ENCODE data around the gene OAS2. TPM values are rescaled to one million over a fixed set of nuclear protein-coding genes. Genes with fewer than 3 reads are reported as not detected.
"Not testable (repeated sequence)": the region's sequence is repeated elsewhere in the genome, so short reads cannot be mapped to it uniquely, and the experiment has no call there.

OAS2 gene
- total RNA-seq, 1 donor from 2014 or later = 111 TPM

- no peak overlapping the region for H3K27ac Mint-ChIP-seq
- DNase-seq = no peak
- H3K9me3 Mint-ChIP-seq = peaks cover 3% of the 10 kb centered on the region
- H3K27me3 Mint-ChIP-seq = no peaks in the 10 kb centered on the region
- no peak overlapping the region for H3K4me3 Mint-ChIP-seq
- peaks cover 44% of the 10 kb centered on the region for H3K4me1 Mint-ChIP-seq
- peaks cover 54% of the 10 kb centered on the region for H3K36me3 Mint-ChIP-seq (ENCODE audit: low read depth)
- intact Hi-C loops (cut with micrococcal nuclease) = no loop called here
Observed at GRCh38 chr12:112942572-112942971, 35.7 kb upstream of the OAS2 start.

- H3K27ac Mint-ChIP-seq = peak overlapping the region; percentile 39
Observed at GRCh38 chr12:112944024-112944690, 34.2 kb upstream of the OAS2 start.

GRCh38 chr12:112945515-112945914 lies 32.8 kb upstream of the OAS2 start:
- Mint-ChIP-seq H3K36me3 (ENCODE audit: low read depth) (peaks cover 64% of the 10 kb centered on the region), H3K9me3 (peaks cover 3% of the 10 kb centered on the region), H3K27ac (no peak overlapping the region), H3K4me1 (peaks cover 23% of the 10 kb centered on the region), H3K4me3 (no peak overlapping the region), H3K27me3 (no peaks in the 10 kb centered on the region)
- no peak for DNase-seq
- intact Hi-C loops (cut with micrococcal nuclease) = no loop called here

More at GRCh38 chr12:112944024-112944690, 34.2 kb upstream of the OAS2 start:
- intact Hi-C loops (cut with micrococcal nuclease) = no loop called here
- Mint-ChIP-seq H3K4me1 (peaks cover 36% of the 10 kb centered on the region), H3K4me3 (no peak overlapping the region), H3K36me3 (ENCODE audit: low read depth) (peaks cover 62% of the 10 kb centered on the region), H3K27me3 (no peaks in the 10 kb centered on the region), H3K9me3 (peaks cover 3% of the 10 kb centered on the region)
- no peak for DNase-seq

- no peak for DNase-seq
- Mint-ChIP-seq H3K27me3 (no peaks in the 10 kb centered on the region), H3K4me3 (no peak overlapping the region), H3K9me3 (peaks cover 3% of the 10 kb centered on the region), H3K27ac (no peak overlapping the region), H3K4me1 (peaks cover 18% of the 10 kb centered on the region), H3K36me3 (ENCODE audit: low read depth) (peaks cover 65% of the 10 kb centered on the region)
- intact Hi-C loops (cut with micrococcal nuclease) = no loop called here
Observed at GRCh38 chr12:112946236-112947000, 31.9 kb upstream of the OAS2 start.

- intact Hi-C loops (cut with micrococcal nuclease) = no loop called here
- Mint-ChIP-seq H3K4me1 (peaks cover 10% of the 10 kb centered on the region), H3K9me3 (peaks cover 3% of the 10 kb centered on the region), H3K27me3 (no peaks in the 10 kb centered on the region), H3K36me3 (ENCODE audit: low read depth) (peaks cover 66% of the 10 kb centered on the region), H3K27ac (no peak overlapping the region), H3K4me3 (no peak overlapping the region)
- no peak for DNase-seq
Observed at GRCh38 chr12:112947314-112947713, 31.0 kb upstream of the OAS2 start.

- Mint-ChIP-seq H3K9me3 (peaks cover 3% of the 10 kb centered on the region), H3K27me3 (no peaks in the 10 kb centered on the region), H3K27ac (no peak overlapping the region), H3K4me3 (no peak overlapping the region), H3K4me1 (peaks cover 10% of the 10 kb centered on the region), H3K36me3 (ENCODE audit: low read depth) (peaks cover 69% of the 10 kb centered on the region)
- intact Hi-C loops (cut with micrococcal nuclease) = no loop called here
- DNase-seq = no peak
Observed at GRCh38 chr12:112947761-112948160, 30.6 kb upstream of the OAS2 start.

GRCh38 chr12:112948806-112949205 lies 29.5 kb upstream of the OAS2 start:
- peaks cover 11% of the 10 kb centered on the region for H3K4me1 Mint-ChIP-seq
- intact Hi-C loops (cut with micrococcal nuclease) = no loop called here
- peaks cover 72% of the 10 kb centered on the region for H3K36me3 Mint-ChIP-seq (ENCODE audit: low read depth)
- H3K9me3 Mint-ChIP-seq = peaks cover 6% of the 10 kb centered on the region
- H3K27me3 Mint-ChIP-seq = no peaks in the 10 kb centered on the region
- DNase-seq = no peak
- no peak overlapping the region for H3K4me3 Mint-ChIP-seq
- no peak overlapping the region for H3K27ac Mint-ChIP-seq

- Mint-ChIP-seq H3K36me3 (ENCODE audit: low read depth) (peaks cover 73% of the 10 kb centered on the region), H3K4me3 (no peak overlapping the region), H3K4me1 (peaks cover 13% of the 10 kb centered on the region), H3K27me3 (no peaks in the 10 kb centered on the region), H3K27ac (no peak overlapping the region), H3K9me3 (peaks cover 6% of the 10 kb centered on the region)
- intact Hi-C loops (cut with micrococcal nuclease) = no loop called here
- no peak for DNase-seq
Observed at GRCh38 chr12:112950701-112951100, 27.6 kb upstream of the OAS2 start.

GRCh38 chr12:112957125-112957524 lies 21.2 kb upstream of the OAS2 start:
- peak overlapping the region; percentile 38 for H3K27ac Mint-ChIP-seq
- H3K9me3 Mint-ChIP-seq; DNase-seq; H3K4me3 Mint-ChIP-seq; H3K27me3 Mint-ChIP-seq; intact Hi-C loops (cut with micrococcal nuclease): not testable (repeated sequence)
- peaks cover 92% of the 10 kb centered on the region for H3K36me3 Mint-ChIP-seq (ENCODE audit: low read depth)
- peaks cover 45% of the 10 kb centered on the region for H3K4me1 Mint-ChIP-seq

GRCh38 chr12:112961074-112961473 lies 17.2 kb upstream of the OAS2 start:
- Mint-ChIP-seq H3K36me3 (ENCODE audit: low read depth) (peaks cover 86% of the 10 kb centered on the region), H3K27ac (peak overlapping the region; percentile 35), H3K4me3 (no peak overlapping the region), H3K4me1 (peaks cover 32% of the 10 kb centered on the region), H3K27me3 (no peaks in the 10 kb centered on the region), H3K9me3 (no peaks in the 10 kb centered on the region)
- intact Hi-C loops (cut with micrococcal nuclease) = no loop called here
- peak; percentile 72 for DNase-seq

GRCh38 chr12:112961536-112961935 lies 16.8 kb upstream of the OAS2 start:
- intact Hi-C loops (cut with micrococcal nuclease) = no loop called here
- Mint-ChIP-seq H3K36me3 (ENCODE audit: low read depth) (peaks cover 86% of the 10 kb centered on the region), H3K4me1 (peaks cover 27% of the 10 kb centered on the region), H3K27ac (peak overlapping the region; percentile 19), H3K9me3 (no peaks in the 10 kb centered on the region), H3K4me3 (no peak overlapping the region), H3K27me3 (no peaks in the 10 kb centered on the region)
- no peak for DNase-seq

GRCh38 chr12:112962561-112962960 lies 15.8 kb upstream of the OAS2 start:
- no peak overlapping the region for H3K27ac Mint-ChIP-seq

GRCh38 chr12:112963227-112963861 lies 15.0 kb upstream of the OAS2 start:
- Mint-ChIP-seq H3K4me3 (no peak overlapping the region), H3K36me3 (ENCODE audit: low read depth) (peaks cover 83% of the 10 kb centered on the region), H3K4me1 (peaks cover 17% of the 10 kb centered on the region), H3K27ac (no peak overlapping the region), H3K27me3 (no peaks in the 10 kb centered on the region), H3K9me3 (no peaks in the 10 kb centered on the region)
- intact Hi-C loops (cut with micrococcal nuclease) = no loop called here
- DNase-seq = no peak

More at GRCh38 chr12:112962561-112962960, 15.8 kb upstream of the OAS2 start:
- intact Hi-C loops (cut with micrococcal nuclease) = no loop called here
- H3K4me1 Mint-ChIP-seq = peaks cover 22% of the 10 kb centered on the region
- H3K27me3 Mint-ChIP-seq = no peaks in the 10 kb centered on the region
- H3K4me3 Mint-ChIP-seq = no peak overlapping the region
- H3K9me3 Mint-ChIP-seq = no peaks in the 10 kb centered on the region
- no peak for DNase-seq
- peaks cover 84% of the 10 kb centered on the region for H3K36me3 Mint-ChIP-seq (ENCODE audit: low read depth)

- DNase-seq = no peak
- H3K27ac Mint-ChIP-seq = no peak overlapping the region
- H3K9me3 Mint-ChIP-seq = no peaks in the 10 kb centered on the region
- H3K4me3 Mint-ChIP-seq = no peak overlapping the region
- H3K36me3 Mint-ChIP-seq (ENCODE audit: low read depth) = peaks cover 83% of the 10 kb centered on the region
- intact Hi-C loops (cut with micrococcal nuclease) = no loop called here
- H3K4me1 Mint-ChIP-seq = peaks cover 16% of the 10 kb centered on the region
- H3K27me3 Mint-ChIP-seq = no peaks in the 10 kb centered on the region
Observed at GRCh38 chr12:112964067-112964670, 14.2 kb upstream of the OAS2 start.
